HT-29 (cell line): ENCODE data around the gene CPNE9. TPM values are rescaled to one million over a fixed set of nuclear protein-coding genes. Genes with fewer than 3 reads are reported as not detected.

Experiments
- DNase-seq: peaks from one replicate; pipeline ENCODE4 v3.0.0-alpha.2; 2015; ENCODE audit warnings: low spot score
- total RNA-seq: library from RNA; depleted of rRNA; stranded (reverse); fragments of >200 nt; shearing (Covaris generic); gene quantifications from 2 replicates; pipeline ENCODE4 v1.2.3, GENCODE V29; 2014

The CPNE9 gene
- total RNA-seq, 1 experiment from 2014 or later = 0.36 TPM

- DNase-seq = no peak
Observed at GRCh38 chr3:9687514-9687913, 16.1 kb upstream of the CPNE9 start.

DNA sequence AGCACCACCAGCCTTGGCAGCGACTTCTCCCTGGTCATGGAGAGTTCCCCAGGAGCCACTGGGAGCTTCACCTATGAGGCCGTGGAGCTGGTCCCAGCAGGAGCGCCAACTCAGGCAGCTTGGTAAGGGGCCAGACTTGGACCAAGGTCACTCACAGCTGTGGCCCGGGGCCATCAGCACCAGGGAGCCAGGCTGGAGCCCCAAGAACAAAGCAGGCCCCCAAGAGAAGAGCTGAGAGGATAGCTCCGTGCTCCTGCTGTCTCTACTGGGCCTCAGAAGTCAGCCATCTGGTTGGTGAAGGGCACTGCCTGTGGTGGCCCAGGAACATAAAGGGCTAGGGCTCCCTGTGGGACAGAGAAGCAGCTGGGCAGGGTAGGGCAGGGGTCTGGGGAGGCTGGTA lies 14.7 kb upstream of the CPNE9 start:
- DNase-seq = no peak

- no peak for DNase-seq
Observed at GRCh38 chr3:9689757-9690156, 13.9 kb upstream of the CPNE9 start.

DNA sequence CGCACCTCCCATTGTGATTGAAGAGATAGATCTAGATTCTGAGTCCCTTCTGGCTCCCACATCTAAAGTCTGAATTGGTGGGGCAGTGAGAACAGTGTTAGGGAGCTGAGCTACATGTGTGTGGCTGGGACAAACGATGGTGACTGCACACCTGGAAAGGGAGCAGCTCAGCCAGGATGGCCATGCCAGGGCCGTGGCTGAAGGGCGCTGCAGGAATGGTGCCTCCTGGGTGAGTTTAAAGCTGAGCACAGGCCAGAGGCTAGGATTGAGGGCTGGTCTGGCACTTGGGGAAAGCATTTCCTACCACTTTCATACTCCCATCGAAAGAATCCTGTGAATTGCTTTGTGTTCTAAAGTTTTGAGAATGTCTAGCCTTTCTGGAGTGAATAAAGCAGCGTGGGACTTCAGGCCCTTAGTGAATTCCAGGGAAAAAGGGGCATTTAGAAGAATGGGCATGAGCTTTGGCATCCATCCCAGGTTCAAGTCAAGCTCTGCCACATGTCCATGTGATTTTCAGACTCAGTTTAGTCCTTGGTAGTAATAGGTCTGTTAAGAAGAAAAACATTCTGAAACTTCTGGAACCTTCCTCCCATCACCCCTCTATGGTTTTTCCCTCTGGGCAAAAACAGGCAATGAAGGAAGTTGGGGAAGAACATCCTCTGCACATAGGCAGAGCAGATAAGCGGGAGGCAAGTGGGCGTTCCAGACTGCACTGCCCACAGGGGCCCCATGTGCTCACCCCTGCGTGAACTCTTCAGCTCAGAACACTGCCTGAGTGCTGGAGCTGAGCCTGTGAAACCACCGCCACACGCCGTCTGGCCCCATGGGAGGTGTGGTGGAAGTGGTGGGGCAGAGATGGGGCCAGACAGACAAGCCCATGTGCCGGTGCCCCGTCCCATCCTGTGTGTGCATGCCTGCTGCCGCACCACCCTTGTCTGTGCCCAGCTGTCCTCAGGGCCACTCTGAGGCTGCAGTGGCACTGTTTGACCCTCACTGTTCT lies 12.9 kb upstream of the CPNE9 start:
- DNase-seq = no peak

- no peak for DNase-seq
Observed at GRCh38 chr3:9691636-9692035, 12.0 kb upstream of the CPNE9 start.

GRCh38 chr3:9692416-9692815 lies 11.2 kb upstream of the CPNE9 start:
- no peak for DNase-seq

DNA sequence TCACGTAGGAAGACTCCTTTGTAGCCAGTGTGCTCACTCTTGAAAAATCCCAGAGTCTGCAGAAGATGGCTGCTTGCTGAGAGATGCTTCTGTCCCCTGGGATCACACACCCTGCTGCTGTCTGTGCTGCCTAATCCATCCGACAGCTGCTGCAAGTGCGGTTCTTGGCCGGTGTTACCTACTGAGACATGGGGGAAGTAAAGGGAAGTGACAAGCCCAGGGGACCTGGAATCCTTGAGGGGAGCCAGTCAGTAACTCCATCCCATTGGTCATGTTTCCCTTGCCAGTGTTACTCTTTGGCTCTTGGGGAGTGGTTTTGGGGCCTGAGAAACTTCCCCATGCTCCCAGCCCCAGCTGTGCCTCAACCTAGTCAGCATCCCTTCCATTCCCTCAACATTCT lies 8.3 kb upstream of the CPNE9 start:
- DNase-seq = no peak

GRCh38 chr3:9695746-9696145 lies 7.9 kb upstream of the CPNE9 start:
- no peak for DNase-seq

- no peak for DNase-seq
Observed at GRCh38 chr3:9696480-9697220, 7.0 kb upstream of the CPNE9 start.

DNA sequence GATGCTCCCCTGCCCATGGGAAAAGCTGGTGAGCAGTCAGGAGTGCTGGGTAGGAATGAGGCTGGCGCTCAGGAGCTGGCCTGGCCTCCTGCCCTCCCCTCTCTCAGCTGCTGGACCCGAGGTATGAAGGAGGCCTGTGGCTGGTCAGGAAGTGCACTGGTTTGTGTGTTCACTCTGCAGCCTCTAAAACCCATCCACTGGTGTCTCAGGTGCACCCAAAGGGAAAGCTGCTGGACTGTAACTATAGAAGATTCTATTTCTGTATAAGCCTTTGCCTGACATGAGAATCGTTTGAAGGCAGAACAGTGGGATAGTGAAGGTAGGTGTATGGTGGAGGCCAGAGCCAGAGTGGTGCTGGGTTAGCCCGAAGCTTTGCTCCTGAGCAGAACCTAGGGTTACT lies 5.7 kb upstream of the CPNE9 start:
- DNase-seq = no peak

DNA sequence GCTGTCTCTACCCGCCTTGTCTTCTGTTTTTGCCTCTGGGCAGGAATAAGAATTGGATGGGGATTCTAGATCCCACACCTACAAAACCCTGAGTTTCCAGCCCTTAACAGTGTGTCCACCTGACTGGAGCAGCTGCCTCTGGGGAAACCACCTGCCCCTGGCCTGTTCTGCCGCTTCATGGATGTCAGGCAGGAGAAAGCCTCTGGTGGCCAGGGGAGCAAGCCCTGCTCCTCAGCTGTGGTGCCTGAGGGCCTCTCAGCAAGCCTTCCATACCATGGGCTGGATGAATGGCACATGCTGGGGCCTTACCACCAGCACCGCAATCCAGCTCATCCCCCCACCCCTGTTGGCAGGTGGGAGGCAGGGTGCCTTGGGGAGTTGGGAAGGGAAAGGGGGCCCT lies 5.3 kb upstream of the CPNE9 start:
- no peak for DNase-seq

DNA sequence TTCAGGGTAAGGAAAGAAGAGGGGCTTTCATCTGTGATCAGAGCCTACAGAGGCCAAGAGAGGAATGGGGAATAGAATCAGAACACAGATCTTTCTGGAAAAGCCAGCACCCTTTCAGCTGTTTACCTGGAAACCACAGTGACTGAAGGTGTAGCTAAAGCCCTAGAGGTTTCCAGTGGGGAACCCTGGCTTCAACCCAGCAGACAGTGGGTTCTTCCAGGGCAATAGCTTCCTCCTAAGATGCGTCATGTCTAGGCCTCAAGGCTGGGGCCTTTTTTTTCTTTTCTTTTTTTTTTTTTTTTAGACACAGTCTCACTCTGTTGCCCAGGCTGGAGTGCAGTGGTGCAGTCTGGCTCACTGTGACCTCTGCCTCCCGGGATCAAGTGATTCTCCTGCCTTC lies 3.1 kb upstream of the CPNE9 start:
- DNase-seq = no peak

DNA sequence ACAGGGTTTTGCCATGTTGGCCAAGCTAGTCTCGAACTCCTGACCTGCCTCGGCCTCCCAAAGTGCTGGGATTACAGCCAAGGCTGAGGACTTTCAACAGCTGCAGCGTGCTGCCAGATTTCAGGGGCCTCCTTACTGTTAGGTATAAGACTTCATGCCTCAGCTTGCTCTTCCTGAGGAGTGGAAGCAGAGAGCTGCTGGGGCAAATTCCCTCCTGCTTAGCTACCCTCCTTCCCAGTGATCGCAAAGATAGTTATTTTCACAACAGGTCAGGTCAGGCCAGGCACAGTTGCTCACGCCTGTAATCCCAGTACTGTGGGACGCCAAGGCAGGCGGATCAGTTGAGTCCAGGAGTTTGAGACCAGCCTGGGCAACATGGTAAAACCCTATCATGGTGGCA lies 2.6 kb upstream of the CPNE9 start:
- no peak for DNase-seq

DNA sequence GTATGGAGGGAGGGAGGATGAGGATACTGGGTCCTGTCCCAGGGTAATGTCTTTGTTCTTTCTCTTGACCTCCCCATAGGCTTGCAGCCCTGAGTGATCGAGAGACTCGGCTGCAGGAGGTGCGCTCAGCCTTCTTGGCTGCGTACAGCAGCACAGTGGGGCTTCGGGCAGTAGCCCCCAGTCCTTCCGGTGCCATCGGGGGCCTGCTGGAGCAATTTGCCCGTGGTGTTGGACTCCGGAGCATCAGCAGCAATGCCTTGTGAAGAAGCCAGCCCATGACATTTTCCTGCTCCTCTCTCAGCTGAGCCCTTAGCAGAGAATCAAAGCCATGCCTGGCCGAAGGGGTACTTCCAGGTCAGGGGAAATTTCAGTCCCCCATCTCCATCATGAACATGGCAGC lies 1.9 kb upstream of the CPNE9 start:
- DNase-seq = no peak

DNA sequence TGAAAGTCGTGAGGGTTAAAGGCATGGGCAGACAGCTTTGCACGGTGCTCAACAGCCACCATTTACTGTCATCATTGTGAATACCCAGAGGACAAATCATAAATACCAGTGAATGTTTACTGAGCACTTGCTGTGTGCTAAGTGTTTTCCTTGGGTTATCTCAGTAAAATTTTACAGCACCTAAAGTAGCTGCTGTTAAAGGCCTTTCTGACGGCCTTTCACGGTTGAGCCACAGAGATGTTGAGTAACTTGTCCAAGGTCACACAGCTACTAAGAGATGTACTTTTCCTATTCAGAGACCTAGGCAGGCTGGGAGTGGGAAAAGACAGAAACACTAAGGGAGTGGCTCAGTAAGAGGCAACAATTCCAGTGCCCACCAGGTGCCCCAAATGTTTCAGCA lies 393 bp upstream of the CPNE9 start:
- no peak for DNase-seq

DNA sequence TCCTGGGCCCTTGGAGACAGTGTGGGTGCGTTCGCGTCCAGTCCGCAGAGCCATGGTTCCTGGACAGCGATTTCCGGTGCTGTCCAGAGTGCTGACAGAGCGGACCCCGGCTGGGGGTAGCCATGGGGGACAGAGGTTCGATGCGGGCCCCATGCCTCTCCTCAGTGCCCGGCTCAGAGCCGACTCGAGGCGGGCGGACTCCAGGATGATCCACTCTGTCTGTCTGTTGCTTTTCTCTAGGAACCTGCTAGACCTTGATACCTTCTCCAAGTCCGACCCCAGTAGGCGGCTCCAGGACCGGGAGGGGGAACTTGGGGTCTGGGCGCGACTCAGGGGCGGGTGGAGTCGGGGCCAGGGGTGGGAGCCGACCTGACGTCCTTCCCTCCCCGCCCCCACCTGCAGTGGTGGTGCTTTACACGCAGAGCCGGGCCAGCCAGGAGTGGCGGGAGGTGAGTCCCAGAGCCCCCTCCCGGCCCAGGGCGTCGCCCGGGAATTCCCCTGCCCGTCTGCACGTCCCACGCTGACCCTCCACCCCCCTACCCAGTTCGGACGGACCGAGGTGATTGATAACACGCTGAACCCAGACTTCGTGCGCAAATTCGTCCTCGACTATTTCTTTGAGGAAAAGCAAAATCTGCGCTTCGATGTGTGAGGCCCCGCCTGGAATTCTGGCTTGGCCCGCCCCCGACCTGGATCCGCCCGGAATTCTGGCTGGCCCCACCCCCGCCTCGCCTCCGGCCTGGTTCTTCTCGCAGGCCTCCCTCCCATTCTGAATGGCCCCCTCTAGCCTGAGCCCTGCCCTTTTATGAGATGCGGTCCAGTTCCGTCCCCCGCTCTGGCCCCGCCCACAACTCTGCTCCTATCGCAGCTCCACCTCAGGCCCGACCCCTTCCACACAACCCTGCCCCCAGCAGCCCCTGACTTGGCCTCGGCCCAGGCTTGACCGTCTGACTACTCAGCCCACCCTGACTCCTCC lies 1.0 kb downstream of the CPNE9 start:
- peak; percentile 7 for DNase-seq

DNA sequence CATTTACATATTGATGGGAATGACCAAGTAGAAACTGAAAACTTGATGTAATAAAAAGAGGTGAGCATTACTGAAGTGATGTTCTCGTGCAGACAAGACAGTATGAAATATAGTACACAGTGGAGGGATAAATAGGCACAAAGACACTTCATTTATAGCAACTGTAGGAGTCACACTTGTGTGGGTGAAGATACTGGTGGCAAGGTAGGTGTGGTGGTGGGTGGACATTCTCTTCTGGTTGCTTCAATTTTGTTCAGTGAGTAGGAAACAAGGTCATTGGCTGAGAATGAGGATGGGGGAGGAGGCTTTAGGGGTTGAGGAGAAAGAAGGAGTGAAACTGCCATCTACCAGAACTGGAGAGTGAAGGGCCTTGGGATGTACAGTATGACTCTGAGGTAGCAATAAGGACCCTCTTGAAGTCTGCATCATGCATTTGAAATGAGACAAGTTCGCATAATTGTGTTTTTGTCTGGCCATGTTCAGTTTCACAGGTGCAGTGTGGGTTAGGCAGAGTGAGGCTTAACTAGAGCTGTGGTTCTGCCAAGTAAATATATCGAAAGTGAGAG lies 6.6 kb downstream of the CPNE9 start:
- no peak for DNase-seq

GRCh38 chr3:9712415-9712814 lies 8.8 kb downstream of the CPNE9 start:
- no peak for DNase-seq

DNA sequence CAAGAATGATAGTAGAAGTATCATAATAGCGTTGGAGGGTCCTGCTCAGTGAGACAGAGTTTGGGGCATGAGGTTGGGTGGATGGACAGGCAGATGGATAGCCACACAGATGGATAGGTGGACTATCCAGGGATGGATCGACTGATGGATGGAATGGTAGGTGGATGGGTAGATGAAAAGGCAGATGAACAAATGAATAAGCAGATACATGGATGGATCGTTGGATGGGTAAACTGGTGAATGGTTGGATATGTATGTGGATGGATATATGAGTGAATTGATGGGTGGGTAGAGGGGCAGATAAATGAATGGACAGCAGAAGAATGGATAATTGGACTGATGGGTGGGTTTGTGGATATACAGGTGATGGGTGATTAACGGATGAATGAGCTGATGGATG lies 9.5 kb downstream of the CPNE9 start:
- DNase-seq = no peak

DNA sequence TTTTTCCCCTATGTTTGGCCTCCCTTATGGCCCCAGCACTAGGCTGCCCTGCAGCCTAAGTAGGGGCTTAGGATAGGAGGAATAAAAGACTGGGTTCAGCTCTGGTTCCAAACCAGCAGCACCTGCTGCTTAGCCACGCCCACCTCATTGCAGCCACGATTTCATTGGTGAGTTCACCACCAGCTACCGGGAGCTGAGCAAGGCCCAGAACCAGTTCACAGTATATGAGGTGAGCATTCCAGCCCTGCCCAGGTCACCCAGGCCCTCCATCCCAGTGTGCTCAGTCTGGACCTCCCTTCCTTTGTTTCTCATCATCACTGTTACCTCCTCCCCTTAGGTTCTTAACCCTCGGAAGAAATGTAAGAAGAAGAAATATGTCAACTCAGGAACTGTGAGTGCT lies 11.5 kb downstream of the CPNE9 start:
- peak; percentile 20 for DNase-seq

DNA sequence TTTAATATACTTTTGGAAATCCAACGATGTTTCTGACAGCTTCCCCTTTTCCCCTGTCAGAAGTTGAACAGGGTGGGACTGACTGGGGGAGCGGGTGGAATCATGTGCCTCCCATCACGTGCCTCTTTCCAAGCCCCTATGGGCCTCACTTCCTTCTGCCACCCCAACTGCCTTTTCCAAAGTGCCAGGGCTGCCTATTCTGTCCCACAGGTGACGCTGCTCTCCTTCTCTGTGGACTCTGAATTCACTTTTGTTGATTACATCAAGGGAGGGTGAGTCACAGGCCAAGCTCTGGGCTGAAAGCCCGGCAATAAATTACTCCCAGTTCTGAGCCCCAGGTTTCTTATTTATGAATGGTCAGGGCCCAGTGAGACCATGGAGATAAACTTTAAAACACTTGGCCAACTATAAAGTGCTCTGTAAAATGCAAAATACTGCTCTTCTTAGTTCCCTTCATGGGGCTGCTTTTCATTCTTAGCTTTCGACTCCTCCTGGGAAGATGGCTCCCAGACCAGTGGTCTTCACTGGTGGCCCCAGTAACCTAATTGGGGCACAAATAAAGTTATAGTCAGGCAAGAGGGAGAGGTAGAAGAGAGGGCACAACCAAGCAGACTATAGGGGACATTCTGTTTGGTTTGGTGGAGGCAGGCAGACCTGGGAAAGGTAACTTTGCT lies 12.3 kb downstream of the CPNE9 start:
- DNase-seq = peak; percentile 79
